ENCODE data around the gene MIDN. TPM values are rescaled to one million over a fixed set of nuclear protein-coding genes. Genes with fewer than 3 reads are reported as not detected.
"Not testable (repeated sequence)": the region's sequence is repeated elsewhere in the genome, so short reads cannot be mapped to it uniquely, and the experiment has no call there.

The MIDN gene
- total RNA-seq, 4 donors from 2014 or later, result 12.4 to 65.0 (median 40.4) TPM

- intact Hi-C loops (cut with DNase I), result no loop called here
- WGBS, 2 donors, result 1 to 4% methylated on average over 8 to 32 of the region's 79 CpGs
- H3K9me3 ChIP-seq, result no peaks in the 10 kb centered on the region
- peaks cover 0 to 13% (median 0%) of the 10 kb centered on the region in 3 donors for H3K36me3 ChIP-seq
- H3K4me3 ChIP-seq, result peak within 1 kb of the TSS; percentile 65 to 96 (median 94)
- H3K27ac ChIP-seq, result peak within 1 kb of the TSS; percentile 92 to 99 (median 96)
- H3K4me1 ChIP-seq, result peaks cover 67 to 94% (median 78%) of the 10 kb centered on the region in 3 donors
- peak in 3 of 4 donors; percentile 29 to 82 (median 41) for TF ChIP-seq POLR2A (IDR thresholded peaks at IDR 0.05)
- peak in 1 of 6 experiments; percentile 20 for TF ChIP-seq CTCF (IDR thresholded peaks at IDR 0.05)
- no peak for DNase-seq
- peaks cover 0 to 9% (median 0%) of the 10 kb centered on the region in 4 donors for H3K27me3 ChIP-seq
Observed at GRCh38 chr19:1241417-1242095, 6.8 kb upstream of the MIDN start, which contains the start of gene ATP5F1D. Gene ATP5F1D, plus strand, starts transcription at chr19:1241751. Its CDS starts 100 bp downstream, at chr19:1241851.

GRCh38 chr19:1243768-1244692 is 4.4 kb upstream of the MIDN start:
- no peaks in the 10 kb centered on the region for H3K9me3 ChIP-seq
- H3K4me1 ChIP-seq, result peaks cover 67 to 91% (median 67%) of the 10 kb centered on the region in 3 donors
- DNase-seq, result no peak
- WGBS, 2 donors, result 21 to 80% methylated on average over 3 to 14 of the region's 33 CpGs
- intact Hi-C loops (cut with DNase I), result loop anchor here (2.0 kb wide), 1 partner anchor 23 kb away; no protein-coding TSS in a partner anchor
- TF ChIP-seq CTCF (IDR thresholded peaks at IDR 0.05), result peak; percentile 92 to 98 (median 98)
- TF ChIP-seq POLR2A (IDR thresholded peaks at IDR 0.05), result peak in 1 of 4 donors; percentile 21
- peak overlapping the region; percentile 19 to 60 (median 40) for H3K4me3 ChIP-seq
- peak overlapping the region; percentile 90 to 100 (median 98) for H3K27ac ChIP-seq
- no peaks in the 10 kb centered on the region for H3K27me3 ChIP-seq
- peaks cover 0 to 13% (median 0%) of the 10 kb centered on the region in 3 donors for H3K36me3 ChIP-seq

- H3K4me1 ChIP-seq, result peaks cover 64 to 84% (median 67%) of the 10 kb centered on the region in 3 donors
- WGBS, 2 donors, result 0 to 37% methylated on average over 1 to 6 of the region's 31 CpGs
- no peaks in the 10 kb centered on the region for H3K27me3 ChIP-seq
- peak overlapping the region; percentile 19 to 60 (median 40) for H3K4me3 ChIP-seq
- intact Hi-C loops (cut with DNase I), result loop anchor here (2.0 kb wide), 1 partner anchor 22 kb away; no protein-coding TSS in a partner anchor
- peaks cover 0 to 15% (median 0%) of the 10 kb centered on the region in 3 donors for H3K36me3 ChIP-seq
- no peak for DNase-seq
- TF ChIP-seq POLR2A (IDR thresholded peaks at IDR 0.05) (peak in 1 of 4 donors; percentile 22), CTCF (IDR thresholded peaks at IDR 0.05) (no peak)
- peak overlapping the region; percentile 90 to 100 (median 98) for H3K27ac ChIP-seq
- no peaks in the 10 kb centered on the region for H3K9me3 ChIP-seq
Observed at GRCh38 chr19:1244693-1245451, 3.5 kb upstream of the MIDN start.

GRCh38 chr19:1245494-1246264 is 2.7 kb upstream of the MIDN start:
- Histone ChIP-seq H3K4me1 (peaks cover 61 to 77% (median 61%) of the 10 kb centered on the region in 3 donors), H3K27me3 (no peaks in the 10 kb centered on the region), H3K4me3 (peak overlapping the region in 3 of 4 donors; percentile 38 to 60 (median 43)), H3K27ac (peak overlapping the region; percentile 90 to 100 (median 98)), H3K9me3 (no peaks in the 10 kb centered on the region), H3K36me3 (peaks cover 0 to 23% (median 0%) of the 10 kb centered on the region in 3 donors)
- WGBS, 2 donors, result 33% methylated on average over 14 of the region's 26 CpGs; no CpG with 5 or more reads in 1 of the 2 donors
- no peak for DNase-seq
- intact Hi-C loops (cut with DNase I), result loop anchor here (2.0 kb wide), 1 partner anchor 21 kb away; no protein-coding TSS in a partner anchor
- TF ChIP-seq POLR2A (IDR thresholded peaks at IDR 0.05) (no peak), CTCF (IDR thresholded peaks at IDR 0.05) (no peak)

GRCh38 chr19:1246265-1247087 is 1.9 kb upstream of the MIDN start:
- DNase-seq; intact Hi-C loops (cut with DNase I): not testable (repeated sequence)

More at GRCh38 chr19:1246265-1247087, 1.9 kb upstream of the MIDN start:
- not testable (repeated sequence) for H3K27me3 ChIP-seq, H3K9me3 ChIP-seq
- peaks cover 54 to 77% (median 54%) of the 10 kb centered on the region in 3 donors for H3K4me1 ChIP-seq
- 68 to 77% methylated on average over 15 to 19 of the region's 27 CpGs for WGBS, 2 donors
- H3K4me3 ChIP-seq, result peak overlapping the region in 1 of 4 donors; percentile 2
- peaks cover 0 to 31% (median 2%) of the 10 kb centered on the region in 3 donors for H3K36me3 ChIP-seq
- H3K27ac ChIP-seq, result peak overlapping the region; percentile 90 to 100 (median 98)
